Endodermal cell (in vitro differentiated cells): Measurements from ENCODE around the gene LSM14A. TPM values are rescaled to one million over a fixed set of nuclear protein-coding genes. Genes with fewer than 3 reads are reported as not detected.

Source experiments
- DNase-seq: peaks from one replicate; pipeline ENCODE4 v3.0.0-alpha.2; 2017
- H3K27ac ChIP-seq: 2 replicates; pipeline ENCODE4 v1.5.1; 2013; ENCODE audit warnings: mild to moderate bottlenecking, low read depth, low read length, moderate library complexity
- H3K27me3 ChIP-seq: 2 replicates; pipeline ENCODE4 v1.6.1; 2013; ENCODE audit warnings: mild to moderate bottlenecking, low read length, moderate library complexity; ENCODE audit not compliant: insufficient read depth, control insufficient read depth, poor library complexity, severe bottlenecking
- H3K36me3 ChIP-seq: 2 replicates; pipeline ENCODE4 v1.7.0; 2013; ENCODE audit warnings: mild to moderate bottlenecking, low read length, moderate library complexity; ENCODE audit not compliant: control insufficient read depth, insufficient read depth
- H3K4me1 ChIP-seq: one replicate; pipeline ENCODE4 v1.7.0; 2013; ENCODE audit warnings: low read length; ENCODE audit not compliant: control insufficient read depth, insufficient read depth
- H3K4me3 ChIP-seq: 2 replicates; pipeline ENCODE4 v1.5.1; 2013; ENCODE audit warnings: mild to moderate bottlenecking, low read length, moderate library complexity
- H3K9ac ChIP-seq: 2 replicates; pipeline ENCODE4 v1.6.1; 2013; ENCODE audit warnings: mild to moderate bottlenecking, low read length, moderate library complexity; ENCODE audit not compliant: poor library complexity, severe bottlenecking; ENCODE audit errors: extremely low read depth
- H3K9me3 ChIP-seq: 2 replicates; pipeline ENCODE4 v1.6.1; 2013; ENCODE audit warnings: mild to moderate bottlenecking, low read length, moderate library complexity; ENCODE audit not compliant: control insufficient read depth
- H3K27ac Mint-ChIP-seq: 2 replicates; pipeline ENCODE4 v1.8.0; 2020; ENCODE audit warnings: mixed read lengths
- H3K27me3 Mint-ChIP-seq: 2 replicates; pipeline ENCODE4 v1.8.0; 2021; ENCODE audit warnings: mild to moderate bottlenecking, mixed read lengths; ENCODE audit not compliant: insufficient read depth
- H3K36me3 Mint-ChIP-seq: 2 replicates; pipeline ENCODE4 v1.8.0; 2020; ENCODE audit warnings: low read depth, mixed read lengths
- H3K4me1 Mint-ChIP-seq: 2 replicates; pipeline ENCODE4 v1.8.0; 2020; ENCODE audit warnings: mixed read lengths
- H3K4me3 Mint-ChIP-seq: 2 replicates; pipeline ENCODE4 v1.8.0; 2020; ENCODE audit warnings: mild to moderate bottlenecking, moderate library complexity, mixed read lengths
- H3K9me3 Mint-ChIP-seq: 2 replicates; pipeline ENCODE4 v1.8.0; 2020; ENCODE audit warnings: mild to moderate bottlenecking, mixed read lengths
- CTCF ChIP-seq: fragments of 200-600 bp; sonication (generic); conservative IDR thresholded peaks from 2 replicates; pipeline ENCODE4 v1.5.0; 2021; ENCODE audit warnings: antibody characterized with exemption, mild to moderate bottlenecking
- WGBS, 2 experiments: methylation state at CpG; one replicate each; pipeline versions ENCODE4 v1.1.5 to v1.1.7; 2013; ENCODE audit warnings: missing lambda C conversion rate in 2 of 2, mixed read lengths in 1 of 2; ENCODE audit not compliant: insufficient coverage in 1 of 2, insufficient read length in 1 of 2; 5-methylcytosine and 5-hydroxymethylcytosine counted together
- total RNA-seq, 2 donors: library from RNA; stranded (reverse); fragmentation: NEBNext Ultra II Directional in 1 of 2; extraction: Animal tissue kit (Norgen Biotek cat#: 25700) in 1 of 2; gene quantifications; 2 replicates in 1 of 2; 3 replicates in 1 of 2; pipeline ENCODE4 v1.2.1, GENCODE V29; 2021

Gene LSM14A
- total RNA-seq, 2 donors from 2014 or later: 188 to 192 TPM

DNA sequence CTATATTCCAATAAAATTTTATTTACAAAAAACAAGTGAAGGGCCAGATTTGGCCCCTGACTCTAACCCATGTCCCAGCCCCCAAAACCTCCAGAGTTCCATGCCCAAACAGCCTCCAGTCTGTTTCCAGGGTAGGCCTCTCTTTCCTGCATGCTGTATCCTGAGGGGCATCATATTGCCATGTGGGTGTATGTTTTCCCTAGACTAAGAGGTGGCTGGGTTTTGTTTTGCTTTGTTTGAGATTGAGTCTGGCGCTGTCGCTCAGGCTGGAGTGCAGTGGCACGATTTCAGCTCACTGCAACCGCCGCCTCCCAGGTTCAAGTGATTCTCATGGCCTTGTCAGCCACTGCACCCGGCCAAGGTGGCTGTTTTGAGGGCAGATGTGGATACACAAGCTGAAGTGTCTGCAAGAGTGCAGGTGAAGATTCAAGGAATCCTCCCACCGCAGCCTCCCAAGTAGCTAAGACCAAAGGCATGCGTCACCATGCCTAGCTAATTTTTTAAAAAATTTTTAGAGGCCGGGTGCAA, 23.6 kb upstream of the LSM14A start:
- Mint-ChIP-seq H3K9me3 (no peaks in the 10 kb centered on the region), H3K36me3 (no peaks in the 10 kb centered on the region), H3K4me1 (peaks cover 3% of the 10 kb centered on the region), H3K4me3 (no peak overlapping the region), H3K27me3 (peaks cover 6% of the 10 kb centered on the region), H3K27ac (no peak overlapping the region)
- DNase-seq: no peak
- Histone ChIP-seq H3K4me3 (no peak overlapping the region), H3K9ac (no peak overlapping the region), H3K36me3 (no peaks in the 10 kb centered on the region), H3K4me1 (no peaks in the 10 kb centered on the region), H3K27me3 (no peaks in the 10 kb centered on the region), H3K27ac (no peak overlapping the region), H3K9me3 (no peaks in the 10 kb centered on the region)
- TF ChIP-seq CTCF: no peak
- WGBS, 2 experiments: 93 to 98% methylated on average over 8 to 9 of the region's 9 CpGs

DNA sequence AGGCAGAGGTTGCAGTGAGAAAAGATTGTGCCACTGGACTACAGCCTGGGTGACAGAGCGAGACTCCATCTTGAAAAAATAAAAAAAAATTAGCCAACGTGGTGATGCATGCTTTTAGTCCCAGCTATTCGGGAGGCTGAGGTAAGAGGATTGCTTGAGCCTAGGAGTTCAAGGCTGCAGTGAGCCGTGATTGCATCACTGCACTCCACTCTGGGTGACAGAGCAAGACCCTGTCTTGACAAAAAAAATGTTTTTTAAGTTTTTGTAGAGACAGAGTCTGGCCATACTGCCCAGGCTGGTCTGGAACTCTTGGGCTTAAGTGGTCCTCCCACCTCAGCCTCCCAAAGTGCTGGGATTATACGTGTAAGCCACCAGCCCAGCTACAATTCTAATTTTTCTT, 22.4 kb upstream of the LSM14A start:
- Histone ChIP-seq H3K9ac (no peak overlapping the region), H3K4me3 (no peak overlapping the region), H3K4me1 (no peaks in the 10 kb centered on the region), H3K27ac (no peak overlapping the region), H3K36me3 (no peaks in the 10 kb centered on the region), H3K27me3 (no peaks in the 10 kb centered on the region), H3K9me3 (no peaks in the 10 kb centered on the region)
- DNase-seq: no peak
- no peaks in the 10 kb centered on the region for H3K9me3 Mint-ChIP-seq
- H3K4me3 Mint-ChIP-seq: no peak overlapping the region
- no peaks in the 10 kb centered on the region for H3K36me3 Mint-ChIP-seq
- peaks cover 6% of the 10 kb centered on the region for H3K27me3 Mint-ChIP-seq
- peaks cover 3% of the 10 kb centered on the region for H3K4me1 Mint-ChIP-seq
- H3K27ac Mint-ChIP-seq: no peak overlapping the region
- no peak for TF ChIP-seq CTCF
- 93% methylated on average over 4 to 5 of the region's 5 CpGs for WGBS, 2 experiments

- Histone ChIP-seq H3K9ac (no peak overlapping the region), H3K4me3 (no peak overlapping the region), H3K27ac (no peak overlapping the region), H3K27me3 (no peaks in the 10 kb centered on the region), H3K36me3 (no peaks in the 10 kb centered on the region), H3K4me1 (no peaks in the 10 kb centered on the region), H3K9me3 (no peaks in the 10 kb centered on the region)
- peaks cover 2% of the 10 kb centered on the region for H3K27me3 Mint-ChIP-seq
- peaks cover 1% of the 10 kb centered on the region for H3K4me1 Mint-ChIP-seq
- H3K9me3 Mint-ChIP-seq: no peaks in the 10 kb centered on the region
- H3K27ac Mint-ChIP-seq: no peak overlapping the region
- H3K36me3 Mint-ChIP-seq: no peaks in the 10 kb centered on the region
- TF ChIP-seq CTCF: no peak
- H3K4me3 Mint-ChIP-seq: no peak overlapping the region
- 93 to 100% methylated on average over 1 to 4 of the region's 4 CpGs for WGBS, 2 experiments
- DNase-seq: no peak
Observed at GRCh38 chr19:34150558-34150957, 21.7 kb upstream of the LSM14A start.
